ENCODE results near the gene FAM83G.
"Not testable (repeated sequence)": the region's sequence is repeated elsewhere in the genome, so short reads cannot be mapped to it uniquely, and the experiment has no call there.

The FAM83G gene, protein sequence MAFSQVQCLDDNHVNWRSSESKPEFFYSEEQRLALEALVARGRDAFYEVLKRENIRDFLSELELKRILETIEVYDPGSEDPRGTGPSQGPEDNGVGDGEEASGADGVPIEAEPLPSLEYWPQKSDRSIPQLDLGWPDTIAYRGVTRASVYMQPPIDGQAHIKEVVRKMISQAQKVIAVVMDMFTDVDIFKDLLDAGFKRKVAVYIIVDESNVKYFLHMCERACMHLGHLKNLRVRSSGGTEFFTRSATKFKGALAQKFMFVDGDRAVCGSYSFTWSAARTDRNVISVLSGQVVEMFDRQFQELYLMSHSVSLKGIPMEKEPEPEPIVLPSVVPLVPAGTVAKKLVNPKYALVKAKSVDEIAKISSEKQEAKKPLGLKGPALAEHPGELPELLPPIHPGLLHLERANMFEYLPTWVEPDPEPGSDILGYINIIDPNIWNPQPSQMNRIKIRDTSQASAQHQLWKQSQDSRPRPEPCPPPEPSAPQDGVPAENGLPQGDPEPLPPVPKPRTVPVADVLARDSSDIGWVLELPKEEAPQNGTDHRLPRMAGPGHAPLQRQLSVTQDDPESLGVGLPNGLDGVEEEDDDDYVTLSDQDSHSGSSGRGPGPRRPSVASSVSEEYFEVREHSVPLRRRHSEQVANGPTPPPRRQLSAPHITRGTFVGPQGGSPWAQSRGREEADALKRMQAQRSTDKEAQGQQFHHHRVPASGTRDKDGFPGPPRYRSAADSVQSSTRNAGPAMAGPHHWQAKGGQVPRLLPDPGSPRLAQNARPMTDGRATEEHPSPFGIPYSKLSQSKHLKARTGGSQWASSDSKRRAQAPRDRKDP

DNA sequence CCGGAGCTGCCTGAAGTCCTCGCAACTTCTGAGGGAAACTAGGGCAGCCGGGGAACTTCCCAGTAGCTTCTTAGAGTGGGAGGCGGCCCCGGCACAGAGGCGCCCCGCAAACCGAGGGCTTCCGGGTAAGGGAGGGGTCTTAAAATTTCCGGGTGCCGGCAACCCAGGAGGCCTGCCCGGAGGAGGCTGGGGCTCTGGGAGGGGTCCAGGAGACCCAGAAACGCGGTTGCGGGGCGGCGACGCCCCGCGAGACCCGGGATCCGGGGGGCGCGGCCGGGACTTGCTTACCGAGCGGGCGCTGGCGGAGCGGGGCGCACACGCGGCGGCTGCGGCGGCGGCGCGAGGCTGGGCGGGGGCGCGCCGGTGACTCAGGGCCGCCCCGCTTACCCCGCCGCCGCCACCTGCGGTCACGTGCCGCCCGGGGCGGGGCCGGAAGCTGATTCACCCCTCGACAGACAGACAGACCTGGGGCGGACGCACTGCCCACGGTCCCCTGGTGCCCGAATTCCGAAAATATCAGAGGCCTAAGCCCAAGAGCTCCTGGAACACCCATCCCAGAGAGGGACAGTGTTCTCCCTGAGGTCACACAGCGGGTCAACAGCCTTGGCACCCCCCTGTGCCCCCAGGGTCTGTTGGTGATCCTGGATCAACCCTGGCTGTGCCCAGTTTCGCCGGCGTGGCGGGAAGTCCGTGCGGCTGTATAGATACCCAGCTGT is at the start of gene FAM83G:
Gene FAM83G, minus strand, starts transcription at position 344 of the 716 bp plus-strand sequence. CDS start 723 bp downstream, outside the sequence.
- DNase-seq = peak; percentile 85

DNA sequence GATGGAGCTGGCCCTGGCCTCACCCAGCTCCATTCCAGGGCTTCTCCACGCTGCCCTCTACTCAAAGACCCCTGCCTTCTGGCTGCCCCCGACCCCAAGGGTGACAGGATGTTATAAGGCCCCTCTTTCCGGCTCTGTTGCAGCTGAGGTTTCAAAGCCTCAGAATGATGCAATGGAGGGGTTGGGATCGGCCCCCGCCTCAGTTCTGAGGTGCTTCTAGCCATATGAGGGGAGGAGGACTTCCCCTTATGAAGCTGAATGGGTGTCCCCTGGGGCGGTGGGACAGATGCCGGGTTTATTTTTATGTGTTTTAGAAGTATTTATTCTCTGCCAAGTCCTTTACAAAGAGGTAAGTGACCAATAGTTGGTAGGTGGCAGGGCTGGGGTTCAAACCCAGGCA is 44.3 kb upstream of the FAM83G start:
- DNase-seq = not testable (repeated sequence)

DNA sequence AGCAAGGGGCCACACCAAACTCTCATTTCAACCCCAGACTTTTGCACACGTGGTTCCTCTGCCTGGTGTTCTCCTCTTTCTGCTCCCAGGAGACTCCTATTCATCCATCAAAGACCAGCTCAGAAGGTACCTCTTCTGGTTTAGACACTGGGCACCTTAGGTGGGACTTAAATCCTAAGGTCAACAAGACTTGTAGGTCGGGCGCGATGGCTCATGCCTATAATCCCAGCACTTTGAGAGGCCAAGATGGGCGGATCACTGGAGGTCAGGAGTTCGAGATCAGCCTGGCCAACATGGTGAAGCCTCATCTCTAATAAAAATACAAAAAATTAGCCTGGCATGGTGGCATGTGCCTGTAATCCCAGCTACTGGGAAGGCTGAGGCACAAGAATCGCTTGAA is 42.9 kb upstream of the FAM83G start:
- not testable (repeated sequence) for DNase-seq

DNA sequence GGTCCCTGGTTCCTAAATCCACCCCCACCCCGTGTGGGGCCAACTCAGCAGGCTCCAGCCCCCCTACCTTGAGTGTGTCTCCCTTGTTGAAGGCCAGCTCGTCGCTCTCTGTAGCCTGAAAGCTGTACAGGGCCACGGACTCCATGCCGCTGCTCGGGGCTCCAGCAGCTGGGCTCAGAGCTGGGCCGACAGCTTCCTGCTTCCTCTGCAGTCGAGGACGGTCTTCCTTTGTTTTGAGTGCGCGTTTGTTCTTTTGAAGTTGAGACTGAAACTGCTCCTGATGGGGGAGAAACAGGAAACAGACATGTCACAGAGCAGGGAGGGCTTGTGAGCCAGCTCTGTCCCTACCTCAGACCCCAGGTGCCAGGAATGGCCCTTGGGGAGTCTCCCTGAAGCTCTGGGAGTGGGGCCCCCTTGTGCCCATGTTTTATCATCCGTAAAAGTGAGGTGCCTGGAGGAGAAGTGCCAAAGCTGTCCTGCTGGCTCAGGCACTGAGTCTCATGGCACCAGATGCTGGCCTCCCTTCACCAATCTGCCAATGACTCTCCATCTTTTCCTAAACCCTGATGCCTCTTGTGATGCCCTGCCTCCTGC is 42.3 kb upstream of the FAM83G start, which contains the start of gene GRAP:
Gene GRAP, minus strand, starts transcription at position 176 of the 594 bp plus-strand sequence. Its CDS starts 31 bp downstream, at position 145.
- DNase-seq = not testable (repeated sequence)

DNA sequence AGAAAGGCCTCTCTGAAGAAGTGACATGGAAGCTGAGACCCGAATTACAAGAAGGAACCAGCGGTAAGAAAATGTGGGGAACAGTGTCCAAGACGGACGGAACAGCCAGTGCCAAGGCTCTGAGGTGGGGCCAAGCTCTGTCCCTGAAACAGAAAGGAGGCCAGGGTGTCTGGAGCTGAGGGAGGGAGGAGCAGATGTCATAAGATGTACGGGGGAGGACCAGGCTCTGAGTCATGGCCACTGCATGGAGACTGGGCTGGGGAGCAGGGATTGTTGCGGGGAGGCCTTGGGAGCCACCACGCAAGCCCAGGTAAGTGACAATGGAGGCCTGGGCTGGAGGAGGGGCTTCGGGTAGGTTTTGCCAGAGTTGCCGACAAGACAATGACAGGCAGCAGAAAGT is 40.1 kb upstream of the FAM83G start:
- not testable (repeated sequence) for DNase-seq

DNA sequence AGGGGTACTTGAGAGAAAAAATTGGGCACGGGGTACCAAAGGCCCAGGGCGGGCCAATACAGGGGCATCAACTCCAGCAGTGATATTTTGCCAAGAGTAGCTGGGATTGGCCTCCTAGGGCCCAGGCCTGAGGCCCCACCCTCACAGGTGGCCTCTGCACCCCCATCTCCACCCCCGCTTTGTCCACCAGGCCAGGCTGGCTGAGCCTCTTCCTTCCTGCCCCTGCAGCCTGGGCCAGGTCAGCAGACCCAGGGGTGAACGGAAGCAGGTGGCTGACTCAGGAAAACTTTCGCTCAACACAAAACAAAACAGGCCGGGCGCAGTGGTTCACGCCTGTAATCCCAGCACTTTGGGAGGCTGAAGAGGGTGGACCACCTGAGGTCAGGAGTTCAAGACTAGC is 38.5 kb upstream of the FAM83G start:
- not testable (repeated sequence) for DNase-seq

DNA sequence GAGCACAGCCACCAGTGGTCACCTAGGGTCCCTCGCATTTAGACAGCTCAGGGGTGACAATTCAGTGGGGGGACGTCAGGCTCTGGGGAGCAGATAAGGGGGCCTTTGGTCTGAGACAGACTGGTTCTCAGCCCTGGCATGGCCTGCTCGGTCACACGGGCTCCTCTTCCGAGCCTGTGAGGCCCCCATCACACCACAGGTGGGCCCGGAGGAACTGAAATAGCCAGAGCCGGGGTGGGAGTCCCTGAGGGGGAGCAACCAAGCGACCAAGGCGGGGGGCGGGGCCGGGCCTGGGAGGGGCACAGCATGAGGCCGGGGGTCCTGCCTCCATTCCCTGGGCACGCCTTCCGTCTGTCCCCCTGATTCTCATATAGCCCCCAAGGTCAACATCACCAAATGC is 37.8 kb upstream of the FAM83G start:
- not testable (repeated sequence) for DNase-seq

DNA sequence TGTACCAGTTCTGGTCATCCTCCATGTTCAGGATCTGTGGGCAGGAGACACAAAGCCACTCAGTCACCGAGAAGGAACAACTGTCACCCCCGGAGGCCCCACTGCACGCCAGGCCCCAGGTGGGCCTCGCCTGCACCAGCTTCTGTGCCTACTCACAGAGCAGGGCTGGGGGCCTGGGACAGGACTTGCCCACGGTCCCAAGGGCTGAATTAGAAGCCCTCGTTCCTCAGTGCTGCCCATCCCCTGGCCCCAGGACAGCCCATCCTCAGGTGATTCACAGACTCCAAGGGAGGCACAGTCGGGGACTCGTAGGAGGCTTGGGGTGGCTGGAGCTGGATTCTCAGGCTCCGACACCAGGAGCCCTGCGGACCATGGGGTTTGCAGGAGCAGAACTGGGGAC is 37.3 kb upstream of the FAM83G start:
- not testable (repeated sequence) for DNase-seq

DNA sequence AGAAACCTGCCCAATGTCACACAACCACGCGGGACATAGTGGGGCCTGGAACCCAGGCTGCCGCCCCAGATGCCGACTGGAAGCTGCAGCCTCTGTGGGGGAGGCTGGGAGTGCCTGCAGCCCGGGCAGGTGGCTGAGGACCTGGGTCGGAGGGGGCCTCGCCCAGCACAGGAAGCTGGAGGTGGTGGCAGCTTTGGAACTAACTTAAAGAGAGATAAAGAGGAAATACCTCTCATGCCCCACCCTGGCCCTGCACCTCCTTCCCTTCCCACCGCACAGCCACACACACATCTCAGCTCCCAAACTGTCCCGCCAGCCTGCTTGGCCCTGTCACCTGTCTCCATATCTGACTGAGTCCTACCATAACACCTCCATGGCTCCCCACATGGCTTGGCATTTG is 35.8 kb upstream of the FAM83G start:
- DNase-seq = not testable (repeated sequence)

DNA sequence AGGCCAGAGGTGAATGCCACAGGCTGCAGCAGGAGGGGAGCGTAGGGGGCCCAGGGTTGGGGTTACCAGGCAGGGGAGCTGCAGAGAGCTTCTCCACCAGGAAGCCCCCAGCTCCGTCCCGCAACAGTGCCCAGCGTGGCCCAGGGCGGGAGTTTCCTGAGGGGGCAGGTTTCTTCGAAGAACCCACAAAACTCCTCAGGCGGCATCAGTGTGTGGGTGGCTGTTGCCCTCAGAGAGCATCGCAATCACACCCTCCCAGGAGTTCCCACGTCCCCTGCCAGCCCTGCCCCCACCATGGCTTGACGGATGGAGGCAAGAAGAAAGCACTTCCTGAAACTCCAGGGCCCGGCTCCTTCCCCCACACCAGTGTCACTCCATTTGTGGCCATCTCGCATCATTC is 34.2 kb upstream of the FAM83G start:
- DNase-seq = not testable (repeated sequence)

DNA sequence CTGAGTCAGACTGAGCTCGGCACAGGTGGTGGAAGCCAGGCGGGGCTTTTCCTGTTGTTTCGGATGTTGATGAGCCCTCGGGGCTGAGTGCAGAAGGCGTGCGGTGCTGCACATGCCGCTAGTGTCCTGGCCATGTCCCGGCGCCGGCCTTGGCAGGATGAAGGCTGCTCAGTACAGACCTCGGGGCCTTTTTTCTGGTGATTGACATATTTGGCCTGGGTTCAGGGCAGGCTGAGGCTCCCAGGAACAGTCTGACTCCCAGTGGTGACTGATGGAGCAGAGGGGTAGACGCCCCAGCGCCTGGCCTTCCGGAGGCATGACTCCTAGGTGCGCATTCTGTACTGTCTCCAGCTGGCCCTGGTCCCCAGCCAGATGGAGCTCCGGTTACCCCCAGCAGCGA is 33.4 kb upstream of the FAM83G start:
- DNase-seq = not testable (repeated sequence)

DNA sequence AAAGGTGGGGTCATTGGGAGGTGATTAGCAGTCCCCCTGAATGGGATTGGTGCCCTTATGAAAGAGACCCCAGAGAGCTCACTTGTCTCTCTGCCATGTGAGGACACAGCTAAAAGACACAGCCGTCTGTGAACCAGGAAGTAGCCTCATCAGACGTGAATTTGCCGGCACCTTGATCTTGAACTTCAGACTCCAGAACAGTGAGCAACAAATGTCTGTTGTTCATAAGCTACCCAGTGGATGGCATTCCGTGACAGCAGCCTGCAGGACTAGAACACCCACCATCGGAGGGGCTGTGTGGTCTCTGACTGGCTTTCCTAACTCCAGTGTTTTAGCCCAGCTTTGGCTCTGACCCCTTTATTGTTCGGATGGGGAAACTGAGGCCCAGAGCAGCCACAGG is 33.0 kb upstream of the FAM83G start:
- not testable (repeated sequence) for DNase-seq

DNA sequence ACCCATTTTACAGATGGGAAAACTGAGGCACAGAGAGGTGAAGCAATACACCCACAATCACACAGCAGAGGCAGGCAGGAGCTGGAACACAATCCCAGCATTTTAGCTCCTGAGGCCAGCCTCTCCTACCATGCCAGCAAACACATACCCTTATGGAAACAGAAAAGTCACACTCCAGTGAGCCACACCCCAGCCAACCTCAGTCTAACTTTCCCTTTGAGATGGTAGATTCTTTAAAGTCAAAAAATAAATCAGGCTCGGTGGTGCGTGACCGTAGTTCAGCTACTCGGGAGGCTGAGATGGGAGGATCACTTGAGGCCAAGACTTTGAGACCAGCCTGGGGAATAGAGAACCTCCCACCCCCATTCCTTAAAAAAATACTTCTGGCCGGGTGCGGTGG is 31.6 kb upstream of the FAM83G start:
- DNase-seq = not testable (repeated sequence)

DNA sequence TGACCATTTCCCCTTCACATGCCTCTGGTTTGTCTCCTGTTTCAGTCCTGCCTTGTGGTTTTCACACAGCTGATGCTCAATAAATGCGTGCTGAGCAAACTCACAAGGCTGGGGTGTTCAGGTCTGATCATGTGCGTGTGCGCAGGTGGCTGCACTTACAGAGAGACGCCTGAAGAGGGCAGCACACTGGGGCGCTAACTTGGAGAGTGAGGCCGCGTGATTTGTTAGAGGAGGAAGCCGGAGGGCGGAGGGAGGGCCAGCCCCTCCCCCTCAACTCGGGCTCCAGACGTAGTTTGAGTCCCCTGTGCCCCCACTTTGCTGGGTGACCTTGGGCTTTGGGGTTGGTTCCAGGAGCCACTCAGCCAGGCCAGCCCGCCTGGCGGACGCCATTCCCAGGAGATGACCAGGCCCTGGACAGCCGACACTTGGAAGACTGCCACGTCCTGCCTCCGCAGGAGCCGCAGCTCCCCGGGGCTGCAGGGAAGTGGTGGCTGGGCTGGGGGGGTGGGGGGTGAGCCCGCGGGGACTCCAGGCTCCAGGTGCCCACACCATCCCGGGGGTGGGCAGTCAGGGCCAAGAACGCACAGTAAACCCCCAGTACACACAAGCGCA is 27.9 kb upstream of the FAM83G start:
- not testable (repeated sequence) for DNase-seq

DNA sequence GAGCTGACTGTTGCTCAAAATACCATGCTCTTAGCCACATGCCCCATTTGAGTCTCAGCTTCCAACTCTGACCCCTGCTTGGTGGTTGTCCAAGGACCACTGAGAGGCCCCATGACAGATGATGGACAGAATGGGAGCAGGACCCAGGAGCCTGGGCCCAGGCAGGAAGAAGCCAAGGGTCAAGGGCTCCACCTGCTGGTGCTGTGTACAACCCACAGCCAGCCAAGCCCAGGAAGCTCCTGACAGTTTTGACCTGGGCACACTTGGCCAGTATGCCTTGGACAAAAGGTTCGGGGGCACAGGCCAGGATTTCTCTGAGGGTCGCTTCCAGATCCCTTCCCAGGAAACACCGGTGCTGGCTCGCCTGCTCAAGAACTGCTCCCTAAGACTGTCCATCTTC is 27.2 kb upstream of the FAM83G start:
- DNase-seq = not testable (repeated sequence)

DNA sequence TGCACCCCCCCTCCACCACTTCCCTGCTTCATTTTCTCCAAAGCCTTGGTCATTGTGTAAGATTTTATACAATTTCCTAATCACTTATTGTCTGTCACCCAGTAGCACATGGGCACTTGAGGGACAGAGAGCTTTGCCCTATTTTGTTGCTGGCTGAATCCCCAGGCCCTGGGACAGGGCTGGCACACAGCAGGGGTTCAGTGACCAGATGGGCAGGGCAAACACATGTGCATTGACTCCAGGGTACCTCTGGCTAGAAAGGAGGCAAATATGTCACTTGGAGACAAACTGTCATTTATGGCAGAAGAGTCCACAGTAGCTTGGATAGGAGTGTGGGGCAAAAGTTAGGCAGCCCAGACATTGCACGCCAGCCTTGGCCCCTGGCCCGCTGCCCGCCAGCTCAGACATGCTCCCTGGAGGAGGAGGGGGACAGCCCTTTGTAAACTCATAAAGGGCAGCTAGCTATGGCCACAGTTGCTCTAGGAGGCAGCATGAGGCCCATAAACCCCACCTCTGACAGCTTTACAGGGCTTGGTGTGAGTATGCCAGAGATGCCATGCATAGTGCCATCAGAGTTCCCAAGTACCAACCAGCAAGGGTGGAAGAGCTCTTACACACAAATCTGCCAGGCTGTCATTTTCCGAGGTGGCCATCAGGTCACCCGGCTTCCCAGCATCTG is 26.3 kb upstream of the FAM83G start:
- DNase-seq = not testable (repeated sequence)

DNA sequence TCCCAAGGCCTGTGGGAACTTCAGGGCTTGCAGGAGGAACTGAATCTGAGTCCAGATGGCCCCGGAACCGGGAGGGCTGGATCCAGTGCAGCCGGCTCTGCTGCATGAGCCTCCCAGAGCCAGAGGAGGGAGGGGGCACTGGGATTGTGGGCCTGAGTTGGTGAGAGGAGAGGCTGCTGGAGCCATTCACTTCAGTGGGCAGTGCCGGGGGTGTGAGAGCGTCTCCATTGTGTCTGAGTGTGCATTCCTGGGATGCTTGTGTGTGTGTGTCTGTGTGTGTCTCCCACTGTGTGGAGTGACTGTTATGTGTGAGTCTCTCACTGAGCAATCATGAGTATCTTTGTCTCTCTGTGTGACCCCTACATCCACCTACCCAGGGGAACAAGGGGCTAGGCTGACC is 25.2 kb upstream of the FAM83G start:
- DNase-seq = not testable (repeated sequence)

DNA sequence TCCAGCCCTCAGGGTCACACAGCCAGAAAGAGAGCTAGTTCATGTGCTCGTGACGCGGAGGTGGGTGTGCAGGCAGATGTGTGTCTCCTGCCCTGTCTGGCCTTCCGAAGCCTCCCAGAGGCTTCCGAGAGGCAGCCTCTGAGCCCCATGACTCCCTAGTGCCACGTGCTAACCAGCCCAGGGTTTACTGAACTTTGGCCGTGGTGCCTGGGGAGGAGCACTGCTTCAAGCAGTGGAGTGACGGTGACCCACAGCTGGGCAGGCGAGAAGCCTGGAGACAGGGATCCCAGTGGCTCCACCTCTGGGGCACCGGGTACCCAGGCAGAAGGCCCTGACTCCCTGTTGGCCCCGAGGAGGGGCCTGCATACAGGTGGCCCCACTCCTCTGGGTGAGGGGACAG is 24.1 kb upstream of the FAM83G start:
- not testable (repeated sequence) for DNase-seq

DNA sequence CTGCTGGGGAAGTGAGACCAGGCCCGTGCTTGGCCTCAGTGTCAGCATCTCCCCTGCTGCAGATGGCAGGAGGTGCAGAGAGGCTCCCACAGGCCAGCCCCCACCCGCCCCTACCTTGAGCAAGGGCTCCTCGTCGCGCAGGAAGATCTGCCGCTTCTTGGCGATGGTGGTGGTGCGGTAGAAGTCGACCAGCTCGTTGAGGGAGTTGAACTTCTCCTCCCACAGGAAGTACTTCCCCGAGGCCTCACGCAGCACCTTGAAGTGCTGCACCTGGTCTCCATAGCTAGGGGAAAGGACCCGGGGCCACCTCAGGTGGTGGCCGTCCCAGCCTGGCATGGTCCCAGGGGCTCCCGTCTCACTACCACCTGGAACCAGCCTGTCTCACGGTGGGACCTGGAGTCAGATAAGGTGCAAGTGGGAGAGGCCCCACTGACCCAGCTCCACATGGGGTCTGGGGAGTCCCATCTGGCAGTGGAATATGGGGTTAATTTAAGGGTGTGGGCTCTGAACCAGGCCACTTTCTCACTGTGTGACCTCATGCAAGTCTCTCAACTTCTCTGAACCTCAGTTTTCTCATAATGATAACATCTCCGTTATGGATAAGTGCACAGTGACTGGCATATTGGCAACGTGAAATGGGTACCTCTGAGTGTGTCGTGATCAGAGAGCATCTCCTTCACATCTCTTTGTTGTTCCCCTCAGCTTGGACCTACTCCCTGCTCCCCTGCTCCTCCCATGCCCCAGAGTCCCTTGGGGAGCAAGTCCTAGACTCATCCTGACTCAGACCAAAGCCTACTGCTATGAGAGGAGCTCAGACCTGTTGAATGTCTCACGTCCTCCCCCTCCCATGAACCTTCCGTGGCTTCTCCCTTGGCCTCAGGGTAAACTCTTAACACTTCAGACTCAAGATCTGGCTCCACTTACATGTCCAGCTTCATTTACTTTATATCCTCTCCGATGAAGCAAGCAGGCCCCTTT is 19.8 kb upstream of the FAM83G start:
- DNase-seq = peak; percentile 75

Measured in EL (cell line).